ENCODE measurements around the gene MAP4K3. TPM values are rescaled to one million over a fixed set of nuclear protein-coding genes. Genes with fewer than 3 reads are reported as not detected.

Gene MAP4K3
- total and polyA plus RNA-seq, 11 donors = 14.5 to 45.4 (median 33.4) TPM

- intact Hi-C loops (cut with DNase I) = no loop called here
- peaks cover 0 to 16% (median 0%) of the 10 kb centered on the region in 12 donors for H3K4me1 ChIP-seq
- TF ChIP-seq POLR2A (IDR thresholded peaks at IDR 0.05) (no peak), CTCF (IDR thresholded peaks at IDR 0.05) (no peak)
- ATAC-seq (no peak), DNase-seq (no peak)
- H3K27ac ChIP-seq = peak overlapping the region in 1 of 12 donors; percentile 6
- H3K27me3 ChIP-seq = no peaks in the 10 kb centered on the region
- 84 to 96% (median 90%) methylated on average over 1 of the region's 1 CpG for WGBS, 4 donors
- H3K9me3 ChIP-seq = no peaks in the 10 kb centered on the region
- no peak overlapping the region for H3K4me3 ChIP-seq
- peaks cover 0 to 88% (median 57%) of the 10 kb centered on the region in 9 donors for H3K36me3 ChIP-seq
Observed at GRCh38 chr2:39264733-39265132, 172.4 kb downstream of the MAP4K3 start.

GRCh38 chr2:39260087-39260486, 177.0 kb downstream of the MAP4K3 start:
- TF ChIP-seq CTCF (IDR thresholded peaks at IDR 0.05) = no peak
- no peak for TF ChIP-seq POLR2A (IDR thresholded peaks at IDR 0.05)
- H3K36me3 ChIP-seq = peaks cover 0 to 98% (median 91%) of the 10 kb centered on the region in 9 donors
- H3K9me3 ChIP-seq = no peaks in the 10 kb centered on the region
- peaks cover 0 to under 1% (median 0%) of the 10 kb centered on the region in 12 donors for H3K4me1 ChIP-seq
- WGBS, 4 donors = 95 to 100% (median 98%) methylated on average over 4 of the region's 4 CpGs
- H3K27me3 ChIP-seq = no peaks in the 10 kb centered on the region
- DNase-seq (no peak), ATAC-seq (no peak)
- intact Hi-C loops (cut with DNase I) = no loop called here
- H3K27ac ChIP-seq = no peak overlapping the region
- no peak overlapping the region for H3K4me3 ChIP-seq

GRCh38 chr2:39256040-39256439, 181.0 kb downstream of the MAP4K3 start:
- TF ChIP-seq POLR2A (IDR thresholded peaks at IDR 0.05) (no peak), CTCF (IDR thresholded peaks at IDR 0.05) (no peak)
- DNase-seq = no peak
- H3K36me3 ChIP-seq = peaks cover 0 to 100% (median 96%) of the 10 kb centered on the region in 9 donors

GRCh38 chr2:39252888-39253518, 184.1 kb downstream of the MAP4K3 start:
- Histone ChIP-seq H3K4me1 (peaks cover 0 to 4% (median 0%) of the 10 kb centered on the region in 12 donors), H3K27me3 (no peaks in the 10 kb centered on the region), H3K36me3 (peaks cover 0 to 98% (median 81%) of the 10 kb centered on the region in 9 donors), H3K9me3 (no peaks in the 10 kb centered on the region), H3K4me3 (no peak overlapping the region), H3K27ac (peak overlapping the region in 11 of 12 donors; percentile 1 to 66 (median 46))
- WGBS, 4 donors = 64 to 66% (median 65%) methylated on average over 18 of the region's 18 CpGs
- intact Hi-C loops (cut with DNase I) = no loop called here
- DNase-seq (peak in 2 of 5 donors; percentile 48 to 58), ATAC-seq (peak; percentile 17 to 66 (median 59))
- no peak for TF ChIP-seq POLR2A (IDR thresholded peaks at IDR 0.05)
- TF ChIP-seq CTCF (IDR thresholded peaks at IDR 0.05) = no peak

More at GRCh38 chr2:39256040-39256439, 181.0 kb downstream of the MAP4K3 start:
- ATAC-seq = no peak
- no peak overlapping the region for H3K27ac ChIP-seq
- intact Hi-C loops (cut with DNase I) = no loop called here
- no peaks in the 10 kb centered on the region for H3K27me3 ChIP-seq
- H3K9me3 ChIP-seq = no peaks in the 10 kb centered on the region
- H3K4me3 ChIP-seq = no peak overlapping the region
- peaks cover 0 to 4% (median 0%) of the 10 kb centered on the region in 12 donors for H3K4me1 ChIP-seq

Measured in heart left ventricle (tissue), 16 donors.